Stimulated activated effector memory CD8-positive, alpha-beta T cell treated with anti-CD3 and anti-CD28 coated beads, Interleukin-12 subunit alpha, Interleukin-12 subunit beta, amount 100 ng/mL, for 72 hours (primary cell): Measurements from ENCODE around the gene HOXC12.

Experiments used
- ATAC-seq: fragments of 150-1000 bp; cut with Tn5 transposase; 2 replicates; pipeline ENCODE4 v1.10.0; 2021
- DNase-seq, 2 donors: peaks; one replicate each; pipeline ENCODE4 v3.0.0; 2021 to 2022; ENCODE audit warnings: low spot score in 2 of 2
- H3K27ac Mint-ChIP-seq: one replicate; pipeline ENCODE4 v1.8.0; 2022; ENCODE audit warnings: mild to moderate bottlenecking, mixed read lengths
- H3K36me3 Mint-ChIP-seq: one replicate; pipeline ENCODE4 v1.8.0; 2022; ENCODE audit warnings: mild to moderate bottlenecking, mixed read lengths
- H3K4me1 Mint-ChIP-seq: one replicate; pipeline ENCODE4 v1.8.0; 2022; ENCODE audit warnings: mixed read lengths
- H3K4me3 Mint-ChIP-seq: one replicate; pipeline ENCODE4 v1.8.0; 2022; ENCODE audit warnings: mild to moderate bottlenecking, mixed read lengths
- H3K9me3 Mint-ChIP-seq: one replicate; pipeline ENCODE4 v1.8.0; 2022; ENCODE audit warnings: mixed read lengths

Gene HOXC12

DNA sequence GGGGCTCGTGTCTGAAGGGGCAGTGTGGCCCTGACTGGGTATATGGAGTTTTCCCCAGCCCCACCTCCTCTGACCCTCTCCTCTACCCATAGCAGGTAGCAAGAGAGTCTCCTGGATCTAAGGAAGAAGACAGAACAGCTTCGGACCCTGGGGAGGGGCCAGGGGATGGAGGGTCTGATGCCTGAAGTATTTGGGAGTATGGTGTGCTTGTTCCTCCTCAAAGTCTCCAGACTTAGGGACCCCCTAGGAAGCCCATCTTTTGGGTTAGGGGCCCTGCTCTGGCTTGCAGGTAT lies 53.5 kb downstream of the HOXC12 start:
- no peak for DNase-seq
- Mint-ChIP-seq H3K27ac (no peak overlapping the region), H3K36me3 (no peaks in the 10 kb centered on the region), H3K4me1 (peaks cover 37% of the 10 kb centered on the region), H3K4me3 (no peak overlapping the region), H3K9me3 (no peaks in the 10 kb centered on the region)
- ATAC-seq: no peak
